Thyroid gland (tissue), 4 donors: ENCODE results near the gene SLCO2B1. TPM values are rescaled to one million over a fixed set of nuclear protein-coding genes. Genes with fewer than 3 reads are reported as not detected.

Experiments
- DNase-seq, 2 donors: peaks; one replicate each; pipeline ENCODE4 v3.0.0-alpha.2; 2019
- H3K27ac ChIP-seq, 3 donors: fragments of 200-600 bp; sonication (generic); 1 replicate in 2 of 3; 2 replicates in 1 of 3; pipeline ENCODE4 v1.5.1; 2016 to 2019; ENCODE audit warnings: mild to moderate bottlenecking in 1 of 3, moderate library complexity in 1 of 3
- H3K27me3 ChIP-seq: fragments of 200-600 bp; sonication (generic); one replicate; pipeline ENCODE4 v1.5.1; 2019
- H3K36me3 ChIP-seq, 2 donors: fragments of 200-600 bp; sonication (generic); one replicate each; pipeline ENCODE4 v1.5.1; 2016 to 2019
- H3K4me1 ChIP-seq, 2 donors: fragments of 200-600 bp; sonication (generic); one replicate each; pipeline ENCODE4 v1.5.1; 2017 to 2019
- H3K4me3 ChIP-seq, 3 donors: fragments of 200-600 bp; sonication (generic); replicated peaks in 1 of 3; 1 replicate in 2 of 3; 2 replicates in 1 of 3; pipeline ENCODE4 v1.5.1; 2016; ENCODE audit warnings: mild to moderate bottlenecking in 1 of 3
- H3K9me3 ChIP-seq: fragments of 200-600 bp; sonication (generic); one replicate; pipeline ENCODE4 v1.5.1; 2017
- POLR2A ChIP-seq, 2 donors: fragments of 450-650 bp; IDR thresholded peaks; one replicate each; pipeline ENCODE4 v1.6.1; 2017; ENCODE audit warnings: antibody characterized with exemption in 2 of 2, mild to moderate bottlenecking in 2 of 2, moderate library complexity in 1 of 2
- WGBS, 2 donors: methylation state at CpG; one replicate each; pipeline ENCODE4 v1.1.5; 2017; 5-methylcytosine and 5-hydroxymethylcytosine counted together
- intact Hi-C: fragments of 100-400 bp; cut with DNase I; formaldehyde crosslinking; loops from one replicate; pipeline ENCODE4 v1.15.1; 2023
- total RNA-seq, 4 donors: library from RNA; depleted of rRNA; stranded (reverse); fragments of >200 nt; gene quantifications; one replicate each; pipeline ENCODE4 v1.2.3, GENCODE V29; 2016
- TF ChIP-seq, protein P1 (sequence below), 6 experiments: fragments of 200-600 bp in 3 of 6; fragments of 450-650 bp in 3 of 6; sonication (generic) in 3 of 6; IDR thresholded peaks; one replicate each; pipeline ENCODE4 v1.5.1; 2016 to 2019; ENCODE audit warnings: antibody characterized with exemption in 6 of 6, mild to moderate bottlenecking in 2 of 6, inconsistent platforms in 1 of 6, moderate library complexity in 1 of 6

Gene SLCO2B1
- total RNA-seq, 4 donors from 2014 or later: 22.0 to 244 (median 56.9) TPM

DNA sequence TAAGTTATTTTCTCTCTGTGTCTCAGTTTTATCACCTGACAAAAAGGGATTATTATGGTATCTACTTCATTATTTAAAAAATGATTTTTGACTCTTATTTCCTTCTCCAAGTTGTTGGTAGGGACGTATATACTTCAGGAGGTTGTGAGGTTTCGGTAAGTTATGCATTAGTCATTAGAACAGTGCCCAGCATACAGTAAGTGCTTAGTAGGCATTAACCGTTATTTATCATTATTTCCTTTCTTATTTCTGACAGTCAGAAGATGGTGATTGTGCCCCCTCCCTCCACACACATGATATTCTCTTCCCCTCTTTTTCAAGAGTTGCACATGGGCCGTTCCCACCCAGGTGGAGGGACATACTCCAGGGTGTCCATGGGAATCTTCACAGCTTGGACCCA lies 36.1 kb downstream of the SLCO2B1 start:
- Histone ChIP-seq H3K4me3 (no peak overlapping the region), H3K9me3 (no peaks in the 10 kb centered on the region), H3K36me3 (no peaks in the 10 kb centered on the region), H3K27ac (no peak overlapping the region), H3K27me3 (no peaks in the 10 kb centered on the region), H3K4me1 (peaks cover 3 to 9% of the 10 kb centered on the region in 2 donors)
- intact Hi-C loops: no loop called here
- DNase-seq: no peak
- 88 to 93% methylated on average over 4 of the region's 4 CpGs for WGBS, 2 donors
- TF ChIP-seq, protein P1, sequence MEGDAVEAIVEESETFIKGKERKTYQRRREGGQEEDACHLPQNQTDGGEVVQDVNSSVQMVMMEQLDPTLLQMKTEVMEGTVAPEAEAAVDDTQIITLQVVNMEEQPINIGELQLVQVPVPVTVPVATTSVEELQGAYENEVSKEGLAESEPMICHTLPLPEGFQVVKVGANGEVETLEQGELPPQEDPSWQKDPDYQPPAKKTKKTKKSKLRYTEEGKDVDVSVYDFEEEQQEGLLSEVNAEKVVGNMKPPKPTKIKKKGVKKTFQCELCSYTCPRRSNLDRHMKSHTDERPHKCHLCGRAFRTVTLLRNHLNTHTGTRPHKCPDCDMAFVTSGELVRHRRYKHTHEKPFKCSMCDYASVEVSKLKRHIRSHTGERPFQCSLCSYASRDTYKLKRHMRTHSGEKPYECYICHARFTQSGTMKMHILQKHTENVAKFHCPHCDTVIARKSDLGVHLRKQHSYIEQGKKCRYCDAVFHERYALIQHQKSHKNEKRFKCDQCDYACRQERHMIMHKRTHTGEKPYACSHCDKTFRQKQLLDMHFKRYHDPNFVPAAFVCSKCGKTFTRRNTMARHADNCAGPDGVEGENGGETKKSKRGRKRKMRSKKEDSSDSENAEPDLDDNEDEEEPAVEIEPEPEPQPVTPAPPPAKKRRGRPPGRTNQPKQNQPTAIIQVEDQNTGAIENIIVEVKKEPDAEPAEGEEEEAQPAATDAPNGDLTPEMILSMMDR (IDR thresholded peaks at IDR 0.05): no peak
- TF ChIP-seq POLR2A (IDR thresholded peaks at IDR 0.05): no peak

DNA sequence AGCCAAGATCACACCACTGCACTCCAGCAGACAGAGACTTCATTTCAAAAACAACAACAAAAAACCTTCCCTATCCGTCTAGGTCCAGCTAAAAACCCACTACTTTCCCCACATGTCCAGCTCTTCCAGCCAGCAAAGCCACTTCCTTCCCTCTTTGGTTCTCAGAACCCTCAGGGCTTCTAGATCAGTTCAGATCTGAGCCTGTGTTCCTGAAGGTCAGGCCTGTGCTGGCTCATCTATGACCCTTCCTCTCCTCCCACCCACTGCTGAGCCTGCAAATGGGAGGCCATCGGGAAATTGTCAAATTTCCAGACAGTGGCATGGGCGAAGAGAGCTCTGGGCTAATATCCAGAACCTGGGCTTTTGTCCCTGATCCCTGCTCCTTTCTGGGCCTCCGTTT lies 37.8 kb downstream of the SLCO2B1 start:
- TF ChIP-seq POLR2A (IDR thresholded peaks at IDR 0.05): no peak
- TF ChIP-seq, protein P1 (IDR thresholded peaks at IDR 0.05): no peak
- Histone ChIP-seq H3K27me3 (no peaks in the 10 kb centered on the region), H3K27ac (no peak overlapping the region), H3K4me1 (peaks cover 3 to 9% of the 10 kb centered on the region in 2 donors), H3K4me3 (no peak overlapping the region), H3K9me3 (no peaks in the 10 kb centered on the region), H3K36me3 (no peaks in the 10 kb centered on the region)
- no peak for DNase-seq
- 87 to 91% methylated on average over 4 of the region's 4 CpGs for WGBS, 2 donors
- intact Hi-C loops: no loop called here

DNA sequence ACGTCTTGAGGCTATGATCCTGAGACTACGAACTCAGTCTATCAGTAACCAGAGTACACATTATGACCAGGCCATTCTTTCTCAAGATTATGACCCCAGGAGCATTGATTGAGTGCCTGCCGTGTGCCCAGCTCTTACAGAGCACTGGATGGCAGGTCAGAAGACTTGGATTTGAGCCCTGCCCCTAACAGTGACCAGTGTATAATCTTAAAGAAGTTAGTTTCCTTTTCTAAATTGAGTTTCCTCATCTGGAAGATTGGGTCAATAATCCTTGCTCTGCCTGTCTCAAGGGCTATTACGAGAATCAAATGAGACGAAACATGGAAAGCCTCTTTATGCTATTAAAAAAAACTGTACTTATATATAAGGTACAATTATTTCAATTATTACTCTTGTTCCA lies 38.2 kb downstream of the SLCO2B1 start:
- no peak for TF ChIP-seq POLR2A (IDR thresholded peaks at IDR 0.05)
- TF ChIP-seq, protein P1 (IDR thresholded peaks at IDR 0.05): no peak
- Histone ChIP-seq H3K27ac (no peak overlapping the region), H3K9me3 (no peaks in the 10 kb centered on the region), H3K4me3 (no peak overlapping the region), H3K36me3 (no peaks in the 10 kb centered on the region), H3K4me1 (peaks cover 3 to 9% of the 10 kb centered on the region in 2 donors), H3K27me3 (no peaks in the 10 kb centered on the region)
- intact Hi-C loops: no loop called here
- DNase-seq: no peak
- 95 to 98% methylated on average over 5 of the region's 5 CpGs for WGBS, 2 donors

DNA sequence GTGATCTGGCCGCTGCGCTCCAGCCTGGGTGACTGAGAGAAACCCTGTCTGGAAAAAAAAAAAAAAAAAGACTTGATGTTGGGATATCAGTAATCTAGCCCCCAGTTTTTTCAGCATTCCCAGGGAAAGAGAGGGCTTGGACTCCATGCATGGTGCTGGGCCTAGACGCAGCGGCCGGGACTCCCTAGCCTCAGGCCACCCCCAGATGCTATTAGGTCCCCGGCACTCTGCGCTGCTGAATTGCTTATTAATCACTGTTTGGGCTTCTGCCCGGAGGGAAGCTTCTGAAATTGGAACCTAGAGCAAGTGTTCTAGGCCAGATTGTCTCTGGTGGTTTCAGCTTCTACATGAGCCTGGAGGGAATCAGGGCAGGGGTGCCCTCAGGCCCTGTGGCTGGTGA lies 39.0 kb downstream of the SLCO2B1 start:
- Histone ChIP-seq H3K27me3 (no peaks in the 10 kb centered on the region), H3K9me3 (no peaks in the 10 kb centered on the region), H3K4me3 (no peak overlapping the region), H3K36me3 (no peaks in the 10 kb centered on the region), H3K27ac (no peak overlapping the region), H3K4me1 (peaks cover 6 to 16% of the 10 kb centered on the region in 2 donors)
- WGBS, 2 donors: 77 to 86% methylated on average over 8 of the region's 8 CpGs
- intact Hi-C loops: no loop called here
- DNase-seq: no peak
- no peak for TF ChIP-seq POLR2A (IDR thresholded peaks at IDR 0.05)
- TF ChIP-seq, protein P1 (IDR thresholded peaks at IDR 0.05): no peak

DNA sequence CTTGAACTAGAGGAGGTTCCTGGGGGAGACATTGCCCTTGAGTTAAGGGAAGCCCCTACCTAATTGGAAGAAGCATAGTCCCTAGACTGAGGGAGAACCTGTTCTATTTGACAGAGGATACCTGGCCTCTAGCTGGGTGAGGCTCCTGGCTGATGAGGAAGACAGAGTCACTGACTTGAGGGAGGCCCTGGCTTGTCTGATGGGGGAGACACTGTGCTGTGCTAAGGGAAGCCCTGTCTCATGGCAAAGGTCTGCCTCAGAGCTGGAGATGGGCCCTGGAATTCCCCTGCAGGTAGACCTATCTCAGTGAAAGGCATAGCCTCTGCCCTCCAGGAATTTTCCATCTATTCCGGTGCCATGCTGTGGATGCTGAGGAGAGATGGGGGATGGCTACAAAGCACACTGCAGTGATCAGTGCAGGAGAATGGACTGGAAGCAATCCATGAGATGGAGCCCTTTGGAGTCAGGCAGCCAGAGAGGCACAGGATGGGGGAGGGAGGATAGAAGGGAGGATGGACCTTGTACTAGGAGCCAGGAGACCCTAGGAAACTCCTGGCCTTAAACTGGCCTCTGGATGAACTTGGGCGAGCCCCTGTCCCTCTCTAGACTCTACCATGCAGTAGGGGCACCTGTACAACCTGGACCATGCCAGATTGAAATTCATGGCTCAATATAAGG lies 39.9 kb downstream of the SLCO2B1 start:
- no peak overlapping the region for H3K27ac ChIP-seq
- H3K9me3 ChIP-seq: no peaks in the 10 kb centered on the region
- DNase-seq: no peak
- WGBS, 2 donors: 80 to 83% methylated on average over 2 of the region's 2 CpGs
- no peak overlapping the region for H3K4me3 ChIP-seq
- no peaks in the 10 kb centered on the region for H3K27me3 ChIP-seq
- TF ChIP-seq, protein P1 (IDR thresholded peaks at IDR 0.05): no peak
- no peak for TF ChIP-seq POLR2A (IDR thresholded peaks at IDR 0.05)
- intact Hi-C loops: no loop called here
- no peaks in the 10 kb centered on the region for H3K36me3 ChIP-seq
- peaks cover 13 to 24% of the 10 kb centered on the region in 2 donors for H3K4me1 ChIP-seq
